K562 (cell line): ENCODE data around the gene ATCAY. TPM values are rescaled to one million over a fixed set of nuclear protein-coding genes. Genes with fewer than 3 reads are reported as not detected.

Experiments used
- C11orf30 ChIP-seq: fragments of 450-650 bp; IDR thresholded peaks from 2 replicates; pipeline ENCODE4 v1.6.1; 2016; ENCODE audit warnings: low read depth, mild to moderate bottlenecking
- CC2D1A ChIP-seq: fragments of 450-650 bp; IDR thresholded peaks from 2 replicates; pipeline ENCODE4 v1.6.1; 2017; ENCODE audit warnings: mild to moderate bottlenecking
- GTF3C2 ChIP-seq: IDR thresholded peaks from 3 replicates; pipeline ENCODE4 v1.6.1; 2011; ENCODE audit warnings: borderline replicate concordance, mild to moderate bottlenecking, moderate library complexity; ENCODE audit not compliant: insufficient read length; ENCODE audit errors: extremely low read depth
- PTRF ChIP-seq: fragments of 450-650 bp; IDR thresholded peaks from 2 replicates; pipeline ENCODE4 v1.6.1; 2016; ENCODE audit warnings: mild to moderate bottlenecking, missing genetic modification characterization, missing compliant biosample characterization
- SIN3A ChIP-seq, 2 experiments: fragments of 150-350 bp in 1 of 2; IDR thresholded peaks; 2 replicates each; pipeline ENCODE4 v1.6.1; 2011 to 2016; ENCODE audit warnings: borderline replicate concordance in 2 of 2, low read depth in 2 of 2, low read length in 2 of 2, mild to moderate bottlenecking in 2 of 2, moderate library complexity in 2 of 2; ENCODE audit not compliant: control insufficient read depth in 1 of 2
- SIX5 ChIP-seq, 2 experiments: IDR thresholded peaks; 2 replicates each; pipeline ENCODE4 v1.6.1; 2011; ENCODE audit warnings: low read length in 2 of 2, borderline replicate concordance in 1 of 2, low read depth in 1 of 2, mild to moderate bottlenecking in 1 of 2, moderate library complexity in 1 of 2; ENCODE audit not compliant: insufficient read depth in 1 of 2
- TARDBP ChIP-seq: fragments of 450-650 bp; IDR thresholded peaks from 2 replicates; pipeline ENCODE4 v1.6.1; 2016
- ZNF133 ChIP-seq: fragments of 250-450 bp; sonication (Bioruptor Pico); IDR thresholded peaks from 2 replicates; pipeline ENCODE4 v1.4.0; 2020; ENCODE audit warnings: mild to moderate bottlenecking
- ZNF143 ChIP-seq: sonication (generic); formaldehyde crosslinking; IDR thresholded peaks from 2 replicates; pipeline ENCODE4 v1.9.0; 2022; ENCODE audit warnings: mild to moderate bottlenecking, missing genetic modification reagents
- ZNF717 ChIP-seq: fragments of 250-450 bp; sonication (Bioruptor Pico); IDR thresholded peaks from 2 replicates; pipeline ENCODE4 v1.5.0; 2021
- polyA plus RNA-seq, 8 experiments: library from polyadenylated mRNA; depleted of rRNA in 4 of 8; stranded (reverse) in 5 of 8; unstranded in 3 of 8; fragments of >200 nt; fragmentation: Nextera tagmentation in 2 of 8; fragmentation: Illumina TruSeq in 1 of 8; extraction: Ambion mirVana in 2 of 8; extraction: Trizol in 1 of 8; gene quantifications; 2 replicates each; pipeline versions ENCODE4 v1.2.1 to v1.2.3, GENCODE V29; 2011 to 2014; ENCODE audit warnings: inconsistent platforms in 1 of 8, missing spikeins in 1 of 8
- total RNA-seq, 7 experiments: library from RNA; depleted of rRNA in 6 of 7; stranded (reverse); fragments of >200 nt in 6 of 7; fragmentation: Illumina TruSeq in 2 of 7; extraction: Trizol in 2 of 7; gene quantifications; 2 replicates each; pipeline versions ENCODE4 v1.2.1 to v1.2.3, GENCODE V29; 2011 to 2021; ENCODE audit warnings: low replicate concordance in 1 of 7
- TF ChIP-seq, protein P1 (sequence below): fragments of 250-450 bp; sonication (Bioruptor Pico); IDR thresholded peaks from 2 replicates; pipeline ENCODE4 v1.5.0; 2021; ENCODE audit warnings: mild to moderate bottlenecking, moderate library complexity
- TF ChIP-seq, protein P2 (sequence below), 2 experiments: fragments of 450-650 bp; formaldehyde crosslinking in 1 of 2; IDR thresholded peaks; 2 replicates each; pipeline versions ENCODE4 v1.4.0 to v1.6.1; 2014 to 2020; ENCODE audit warnings: mild to moderate bottlenecking in 2 of 2, borderline replicate concordance in 1 of 2, low read depth in 1 of 2

Gene ATCAY
- total and polyA plus RNA-seq, 9 of the 15 experiments (the other 6 are each of a cell fraction or from before 2014, with no cell fraction given), result not detected

DNA sequence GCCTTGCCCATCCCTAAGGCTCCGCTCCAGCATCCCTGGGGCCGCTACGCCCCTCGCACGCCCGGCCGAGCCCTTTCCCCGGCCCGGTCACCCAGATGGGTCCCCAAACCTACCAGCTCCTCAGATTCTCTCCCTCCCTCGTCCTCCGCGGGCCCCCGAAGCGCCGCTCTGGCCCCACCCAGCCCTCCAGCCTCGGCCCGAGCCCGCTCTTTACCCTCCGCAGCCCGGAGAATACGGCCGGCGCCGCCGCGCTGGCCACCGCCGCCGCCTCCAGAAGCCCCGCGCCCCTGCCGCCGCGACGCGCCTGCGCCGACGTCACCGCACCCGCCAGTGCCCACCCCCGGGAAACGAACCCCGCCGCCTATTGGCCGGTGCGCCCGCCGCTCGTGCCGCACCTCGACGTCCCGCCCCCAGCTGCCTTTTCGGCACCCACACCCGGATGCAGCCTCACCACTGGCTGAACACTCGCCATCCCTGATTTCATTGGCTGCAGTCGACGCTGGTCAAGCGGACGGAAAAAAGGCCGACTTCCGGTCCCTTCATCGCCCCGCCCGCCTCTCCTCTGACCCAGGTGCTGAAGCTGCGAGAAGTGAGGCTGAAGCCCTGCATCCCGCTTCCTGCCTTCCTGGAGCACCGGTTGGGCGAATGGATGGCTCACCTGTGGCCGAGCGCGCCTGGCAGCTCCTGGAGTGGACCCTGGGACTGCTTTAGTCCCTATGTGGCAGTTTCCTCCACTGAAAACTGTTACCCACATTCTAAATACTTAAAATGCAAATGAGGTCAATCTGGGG, 90.5 kb downstream of the ATCAY start, which contains the start of gene DAPK3 (continued):
- TF ChIP-seq GTF3C2, result no peak
- TF ChIP-seq, protein P1, sequence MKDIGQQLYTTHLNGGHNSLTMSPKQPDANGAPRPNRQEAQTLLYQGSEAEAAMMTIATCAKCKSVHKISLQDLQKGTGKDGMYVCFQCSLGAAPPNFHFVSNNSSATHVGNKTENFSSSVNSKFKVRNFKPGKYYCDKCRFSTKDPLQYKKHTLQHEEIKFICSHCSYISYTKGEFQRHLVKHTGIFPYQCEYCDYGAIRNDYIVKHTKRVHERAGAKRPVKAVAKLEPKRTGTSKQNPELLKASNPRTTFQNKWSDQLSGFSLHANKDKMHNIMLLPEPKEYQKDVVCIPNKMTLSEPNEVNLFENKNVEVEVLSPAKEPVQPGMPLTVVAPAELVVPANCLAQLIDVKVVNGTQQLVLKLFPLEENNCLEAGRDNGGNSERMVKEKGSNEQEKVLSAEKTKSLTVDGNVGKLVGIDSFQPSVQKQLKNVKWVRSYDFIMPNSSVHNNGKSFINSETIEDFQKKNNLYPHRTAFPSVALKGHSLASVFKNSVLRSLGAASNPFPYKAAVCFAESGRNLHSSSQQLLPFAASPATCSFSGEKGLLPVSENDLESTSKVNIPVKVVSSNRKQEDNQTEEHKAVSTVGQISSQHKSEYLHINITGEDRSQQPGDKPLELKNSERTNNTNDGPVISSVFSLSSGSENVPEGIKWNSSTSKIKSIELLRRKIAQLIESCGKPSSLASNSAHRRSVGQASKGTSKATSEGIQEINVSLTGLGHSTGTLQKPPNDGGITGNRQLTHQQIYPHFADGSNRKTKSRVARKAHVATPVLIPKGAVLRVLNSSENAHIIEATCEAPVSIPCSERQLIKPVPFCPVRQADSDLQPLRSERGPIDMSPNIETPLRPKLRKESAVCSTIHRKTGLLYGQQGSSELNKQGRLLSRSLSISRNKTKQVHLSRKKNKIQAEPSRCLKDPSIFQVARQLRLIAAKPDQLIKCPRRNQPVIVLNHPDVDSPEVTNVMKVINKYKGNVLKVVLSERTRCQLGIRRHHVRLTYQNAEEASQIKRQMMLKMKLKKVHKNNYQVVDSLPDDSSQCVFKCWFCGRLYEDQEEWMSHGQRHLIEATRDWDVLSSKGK, result no peak
- TF ChIP-seq, protein P2, sequence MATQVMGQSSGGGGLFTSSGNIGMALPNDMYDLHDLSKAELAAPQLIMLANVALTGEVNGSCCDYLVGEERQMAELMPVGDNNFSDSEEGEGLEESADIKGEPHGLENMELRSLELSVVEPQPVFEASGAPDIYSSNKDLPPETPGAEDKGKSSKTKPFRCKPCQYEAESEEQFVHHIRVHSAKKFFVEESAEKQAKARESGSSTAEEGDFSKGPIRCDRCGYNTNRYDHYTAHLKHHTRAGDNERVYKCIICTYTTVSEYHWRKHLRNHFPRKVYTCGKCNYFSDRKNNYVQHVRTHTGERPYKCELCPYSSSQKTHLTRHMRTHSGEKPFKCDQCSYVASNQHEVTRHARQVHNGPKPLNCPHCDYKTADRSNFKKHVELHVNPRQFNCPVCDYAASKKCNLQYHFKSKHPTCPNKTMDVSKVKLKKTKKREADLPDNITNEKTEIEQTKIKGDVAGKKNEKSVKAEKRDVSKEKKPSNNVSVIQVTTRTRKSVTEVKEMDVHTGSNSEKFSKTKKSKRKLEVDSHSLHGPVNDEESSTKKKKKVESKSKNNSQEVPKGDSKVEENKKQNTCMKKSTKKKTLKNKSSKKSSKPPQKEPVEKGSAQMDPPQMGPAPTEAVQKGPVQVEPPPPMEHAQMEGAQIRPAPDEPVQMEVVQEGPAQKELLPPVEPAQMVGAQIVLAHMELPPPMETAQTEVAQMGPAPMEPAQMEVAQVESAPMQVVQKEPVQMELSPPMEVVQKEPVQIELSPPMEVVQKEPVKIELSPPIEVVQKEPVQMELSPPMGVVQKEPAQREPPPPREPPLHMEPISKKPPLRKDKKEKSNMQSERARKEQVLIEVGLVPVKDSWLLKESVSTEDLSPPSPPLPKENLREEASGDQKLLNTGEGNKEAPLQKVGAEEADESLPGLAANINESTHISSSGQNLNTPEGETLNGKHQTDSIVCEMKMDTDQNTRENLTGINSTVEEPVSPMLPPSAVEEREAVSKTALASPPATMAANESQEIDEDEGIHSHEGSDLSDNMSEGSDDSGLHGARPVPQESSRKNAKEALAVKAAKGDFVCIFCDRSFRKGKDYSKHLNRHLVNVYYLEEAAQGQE (IDR thresholded peaks at IDR 0.05; ENCODE audit: borderline replicate concordance), result peak; percentile 98
- TF ChIP-seq, protein P2 (CRISPR knock-in tag; IDR thresholded peaks at IDR 0.05; ENCODE audit: low read depth), result peak; percentile 97
- TF ChIP-seq ZNF717 (CRISPR knock-in tag), result no peak
- no peak for TF ChIP-seq TARDBP
- TF ChIP-seq ZNF143 (CRISPR knock-in tag), result no peak
- TF ChIP-seq ZNF133 (CRISPR knock-in tag), result no peak
- TF ChIP-seq CC2D1A, result no peak
- TF ChIP-seq C11orf30, result no peak; the same call in 1 of the 2 replicates
- peak in 1 of 2 experiments; percentile 35; a peak in 1 of 4 replicates for TF ChIP-seq SIN3A (IDR thresholded peaks at IDR 0.05; ENCODE audit: borderline replicate concordance in 2 of 2, control insufficient read depth in 1 of 2, low read depth in 2 of 2, low read length in 2 of 2)
- TF ChIP-seq SIX5 (IDR thresholded peaks at IDR 0.05; ENCODE audit: borderline replicate concordance in 1 of 2, insufficient read depth in 1 of 2, low read depth in 1 of 2, low read length in 2 of 2), result no peak
- no peak for TF ChIP-seq PTRF
